GM18861 (cell line): Measurements from ENCODE around the gene SNX3.

Source experiments
- ATAC-seq: cut with Tn5 transposase; IDR thresholded peaks from one replicate; pipeline ENCODE4 v1.9.1; 2021; ENCODE audit not compliant: unreplicated experiment

Gene SNX3

DNA sequence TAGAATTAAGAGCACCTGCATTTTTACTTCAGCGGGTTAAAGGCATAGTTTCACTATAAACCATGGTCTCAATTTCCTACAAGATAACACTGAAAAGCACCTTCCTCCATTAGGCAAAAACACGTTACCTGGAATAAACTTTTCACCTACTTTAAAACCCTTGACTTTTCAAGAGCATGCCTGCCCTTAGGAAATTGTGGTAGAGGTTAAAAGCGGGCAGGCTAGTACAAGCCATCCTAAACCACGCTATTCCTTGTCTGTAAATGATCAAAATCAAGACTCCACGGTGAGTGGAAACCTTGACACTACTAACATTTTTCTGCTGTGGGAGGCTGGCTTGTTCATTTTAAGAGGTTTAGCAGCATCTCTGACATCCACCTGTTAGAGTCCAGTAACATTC is 51.1 kb downstream of the SNX3 start:
- ATAC-seq = no peak

DNA sequence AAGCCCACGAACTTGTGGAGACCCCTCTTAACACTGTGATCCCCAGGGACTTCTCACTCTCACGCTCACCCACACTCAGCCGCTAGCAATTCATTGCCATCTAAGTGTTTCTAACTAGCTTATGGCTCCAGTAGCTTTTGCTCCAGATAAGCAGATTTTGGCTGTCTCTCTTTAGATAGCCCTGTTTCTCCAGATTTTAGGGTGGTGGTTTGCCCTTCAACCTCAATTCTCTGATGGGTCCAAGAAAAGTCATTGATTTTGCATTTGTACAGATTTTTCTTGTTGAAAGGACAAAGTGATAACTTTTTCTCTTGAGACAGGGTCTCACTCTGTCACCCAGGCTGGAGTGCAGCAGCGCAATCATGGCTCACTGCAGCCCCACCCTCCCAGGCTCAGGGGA is 53.8 kb downstream of the SNX3 start:
- ATAC-seq = no peak

- ATAC-seq = no peak
These were observed 57.4 kb downstream of the SNX3 start for GRCh38 chr6:108203189-108204112.

DNA sequence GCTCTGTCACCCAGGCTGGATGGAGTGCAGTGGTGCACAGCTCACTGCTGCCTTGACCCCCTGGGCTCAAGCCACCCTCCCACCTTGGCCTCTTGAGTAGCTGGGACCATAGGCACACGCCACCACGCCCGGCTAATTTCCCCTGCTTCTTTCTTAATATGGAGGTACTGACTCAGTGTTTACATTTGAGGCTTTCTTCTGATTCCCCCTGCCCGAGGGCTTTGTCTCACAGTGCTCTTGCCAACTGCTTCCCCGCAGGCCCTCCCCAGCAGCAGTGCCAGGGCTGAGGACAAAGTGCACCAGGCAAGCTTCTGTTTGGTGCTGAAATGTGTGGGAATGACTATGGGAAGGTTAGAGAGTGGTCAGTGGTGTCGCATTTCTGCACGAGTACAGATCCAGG is 60.2 kb downstream of the SNX3 start:
- no peak for ATAC-seq

- ATAC-seq = no peak
These were observed 60.7 kb downstream of the SNX3 start for GRCh38 chr6:108200186-108200585.

GRCh38 chr6:108198761-108199498 is 61.9 kb downstream of the SNX3 start:
- ATAC-seq = no peak

- no peak for ATAC-seq
These were observed 65.6 kb downstream of the SNX3 start for GRCh38 chr6:108195209-108195608.

DNA sequence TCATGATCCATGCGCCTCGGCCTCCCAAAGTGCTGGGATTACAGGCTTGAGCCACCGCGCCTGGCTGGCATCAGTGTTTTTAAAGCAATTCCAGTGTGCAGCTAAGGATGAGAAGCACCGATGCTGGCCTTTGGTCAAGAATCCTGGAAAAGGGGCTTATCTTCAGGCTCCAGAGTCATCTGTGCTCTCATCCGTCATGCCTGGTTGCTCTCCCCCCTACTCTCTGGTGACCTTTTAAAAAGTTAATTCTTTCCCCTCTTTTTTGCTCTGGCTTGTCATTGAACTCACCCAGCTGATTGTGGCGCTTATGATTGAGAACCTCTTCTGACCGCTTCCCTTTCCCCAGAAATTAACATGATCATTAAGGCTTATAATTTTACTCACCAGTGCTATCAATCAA is 66.3 kb downstream of the SNX3 start:
- ATAC-seq = no peak

DNA sequence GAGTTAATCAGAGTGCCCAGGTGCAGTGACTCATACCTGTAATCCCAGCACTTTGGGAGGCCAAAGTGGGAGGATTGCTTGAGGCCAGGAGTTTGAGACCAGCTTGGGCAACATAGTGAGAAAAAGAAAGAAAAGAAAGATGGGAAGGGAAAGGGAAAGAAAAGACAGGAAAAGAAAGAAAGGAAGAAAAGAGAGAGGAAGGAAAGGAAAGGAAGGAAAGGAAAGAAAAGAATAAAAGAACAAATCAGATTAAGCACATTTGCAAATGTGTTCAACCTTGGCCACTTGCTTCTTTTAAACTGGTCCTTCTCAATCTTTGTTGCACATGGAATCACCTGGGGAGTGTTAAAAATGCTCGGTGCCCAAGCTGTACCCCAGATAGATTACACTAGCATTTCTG is 67.0 kb downstream of the SNX3 start:
- no peak for ATAC-seq

DNA sequence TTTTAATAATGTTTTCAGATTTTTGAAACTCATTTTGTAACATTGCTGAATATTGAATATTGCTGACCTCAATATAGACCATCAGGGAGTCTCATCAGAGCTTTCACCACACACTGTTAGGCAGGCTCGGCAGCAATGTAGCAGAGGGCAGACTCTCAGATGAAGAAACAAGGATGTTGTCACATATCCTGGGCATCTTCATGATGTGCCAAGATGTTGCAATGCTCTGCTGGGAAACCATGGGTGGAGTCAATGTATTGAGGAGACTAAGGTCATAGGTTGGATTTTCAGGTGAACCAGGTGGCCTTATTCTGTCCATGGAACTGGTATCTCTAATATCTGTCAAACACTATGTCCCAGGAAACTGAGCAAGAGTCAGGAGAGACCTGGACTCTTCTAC is 67.7 kb downstream of the SNX3 start:
- no peak for ATAC-seq

GRCh38 chr6:108187519-108187918 is 73.3 kb downstream of the SNX3 start:
- no peak for ATAC-seq

GRCh38 chr6:108186226-108186625 is 74.6 kb downstream of the SNX3 start:
- no peak for ATAC-seq

GRCh38 chr6:108180776-108181175 is 80.1 kb downstream of the SNX3 start:
- ATAC-seq = no peak

DNA sequence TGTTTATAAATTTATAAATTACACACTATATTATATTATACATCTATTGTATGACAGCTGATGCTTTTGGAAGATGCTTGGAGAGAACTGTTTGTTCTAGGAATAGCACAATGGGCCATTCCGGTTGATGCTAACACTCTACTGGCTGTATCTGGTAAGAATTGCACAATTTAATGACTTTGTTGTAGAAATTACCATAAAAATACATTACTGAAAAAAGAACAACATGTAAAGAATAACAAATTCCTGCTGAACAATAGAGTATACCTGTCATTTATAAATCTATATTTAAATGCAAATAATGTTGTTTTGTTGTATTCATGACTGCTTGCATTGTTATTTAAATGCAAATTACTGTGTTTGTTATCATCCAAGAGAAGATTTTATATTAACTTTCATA is 80.6 kb downstream of the SNX3 start:
- no peak for ATAC-seq

GRCh38 chr6:108179741-108180140 is 81.1 kb downstream of the SNX3 start:
- ATAC-seq = no peak

- ATAC-seq = no peak
These were observed 84.4 kb downstream of the SNX3 start for GRCh38 chr6:108176281-108177089.

DNA sequence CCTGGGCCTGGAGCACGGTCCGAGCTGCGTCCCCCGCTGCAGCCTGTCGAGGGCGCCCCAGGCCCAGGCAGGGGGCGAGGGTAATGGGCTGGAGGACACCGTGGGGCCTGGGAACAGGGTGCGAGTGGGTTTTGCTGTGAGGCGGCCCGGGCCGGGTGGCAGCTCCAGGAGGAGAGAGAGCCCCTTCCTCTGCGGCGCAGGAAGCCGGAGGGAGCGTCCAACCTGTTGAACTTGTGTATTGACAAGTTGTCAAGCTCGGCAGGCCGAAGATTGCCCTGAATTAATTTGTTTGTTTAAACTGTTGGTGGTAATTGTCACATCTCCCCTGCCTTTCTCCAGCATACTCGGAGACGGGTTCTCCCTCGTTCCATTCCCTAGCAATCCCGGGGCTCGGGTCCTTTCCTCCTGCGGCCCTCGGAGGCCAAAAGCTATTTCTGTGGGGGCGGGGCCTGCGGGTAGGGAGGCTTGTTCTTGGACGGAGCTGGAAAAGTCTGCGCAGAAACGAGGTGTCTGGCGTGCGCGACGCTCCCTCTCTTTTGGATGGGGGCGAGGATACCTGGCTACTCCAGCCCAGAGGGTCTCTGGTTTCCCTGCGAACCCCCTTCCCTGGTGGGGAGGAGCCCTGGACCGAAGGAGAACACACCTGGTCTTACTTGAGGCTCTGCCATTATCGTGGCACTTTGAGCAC is 85.1 kb downstream of the SNX3 start:
- no peak for ATAC-seq

DNA sequence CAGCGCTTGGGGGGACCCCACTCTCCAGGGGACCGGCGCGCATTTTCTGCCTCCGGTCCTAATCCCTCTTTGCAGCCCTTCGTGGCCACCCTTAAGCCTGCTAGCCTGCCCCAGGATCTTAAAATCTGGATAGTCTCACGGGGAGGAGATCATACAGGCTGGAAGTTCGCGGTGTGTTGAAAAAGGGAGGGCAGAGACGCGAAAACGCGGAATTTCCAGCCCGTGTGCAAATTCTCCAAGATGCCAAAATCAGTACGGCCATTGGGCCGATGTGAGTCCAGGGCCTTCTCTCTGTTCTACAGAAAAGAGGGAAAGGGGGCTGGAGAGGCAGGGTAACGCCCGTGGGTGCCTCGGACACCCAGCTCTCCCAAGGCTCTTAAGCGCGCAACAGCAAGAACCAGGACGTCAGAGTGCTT is 85.7 kb downstream of the SNX3 start:
- no peak for ATAC-seq

DNA sequence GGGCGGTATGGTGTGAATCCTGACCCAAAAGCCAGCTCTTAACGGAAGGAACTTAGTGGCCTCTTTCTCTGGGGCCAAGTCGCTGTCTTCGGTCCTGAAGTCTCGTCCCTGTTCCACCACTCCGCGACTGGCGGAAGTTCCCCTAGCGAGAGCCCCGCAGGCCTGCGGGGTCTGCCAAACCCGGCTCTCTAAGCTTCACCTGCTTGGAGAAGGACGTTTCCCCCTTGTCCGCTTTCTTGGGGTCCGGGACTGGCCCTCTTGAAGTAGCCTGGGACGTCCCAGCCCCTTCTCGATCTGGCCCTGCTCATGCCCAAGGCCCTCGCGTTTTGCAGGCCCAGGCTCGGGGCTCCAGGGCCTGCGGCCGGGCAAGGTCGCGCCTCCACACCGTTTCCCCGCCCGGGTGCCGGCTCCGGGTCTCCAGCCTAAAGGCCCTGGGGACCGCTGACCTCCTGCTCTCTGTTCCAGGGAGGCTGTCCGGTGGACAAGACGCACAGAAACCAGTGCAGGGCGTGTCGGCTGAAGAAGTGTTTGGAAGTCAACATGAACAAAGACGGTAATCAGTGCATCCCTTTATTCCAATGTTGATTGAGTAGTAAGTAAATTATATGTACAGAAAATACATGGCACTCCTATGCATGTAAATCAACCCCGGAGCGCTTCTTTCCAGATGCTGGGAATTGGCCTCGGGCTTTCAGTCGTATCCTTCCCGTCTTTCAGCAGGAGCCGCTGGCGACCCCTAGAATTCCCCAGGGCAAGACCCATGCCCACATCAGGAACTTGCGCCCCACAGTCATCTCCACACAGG is 86.3 kb downstream of the SNX3 start:
- no peak for ATAC-seq

DNA sequence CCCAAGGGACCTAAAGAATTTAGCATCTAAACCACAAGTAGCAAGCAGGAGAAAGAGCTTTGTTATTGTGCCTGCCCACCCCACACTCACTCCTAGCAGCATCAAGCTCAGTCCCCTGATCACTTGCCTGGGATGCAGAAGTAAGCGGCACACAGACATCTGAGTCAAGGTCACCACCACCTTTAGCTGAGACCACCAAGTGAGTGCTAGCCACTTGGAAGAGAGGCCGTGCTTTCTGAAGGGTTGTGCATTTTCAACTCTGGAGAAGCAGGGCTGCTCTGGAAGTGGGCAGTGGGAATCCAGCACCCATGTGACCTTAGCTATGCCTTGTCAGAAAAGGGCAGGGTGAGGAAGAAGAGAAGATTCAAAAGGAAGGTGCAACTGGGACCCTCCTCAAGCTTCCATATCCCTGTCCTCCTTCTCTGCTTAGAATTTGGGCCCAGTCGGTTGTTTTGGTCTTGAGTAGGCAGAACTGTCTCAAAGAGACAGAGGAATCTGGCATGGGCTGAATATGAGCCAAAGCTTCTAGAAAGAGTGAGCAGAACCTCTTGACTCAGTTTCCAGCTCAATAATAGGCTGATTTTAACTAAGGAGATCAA is 88.8 kb downstream of the SNX3 start:
- no peak for ATAC-seq
